ENCODE measurements around the gene KRT74. TPM values are rescaled to one million over a fixed set of nuclear protein-coding genes. Genes with fewer than 3 reads are reported as not detected.

KRT74 gene
- total and polyA plus RNA-seq, 3 experiments from 2014 or later: not detected

DNA sequence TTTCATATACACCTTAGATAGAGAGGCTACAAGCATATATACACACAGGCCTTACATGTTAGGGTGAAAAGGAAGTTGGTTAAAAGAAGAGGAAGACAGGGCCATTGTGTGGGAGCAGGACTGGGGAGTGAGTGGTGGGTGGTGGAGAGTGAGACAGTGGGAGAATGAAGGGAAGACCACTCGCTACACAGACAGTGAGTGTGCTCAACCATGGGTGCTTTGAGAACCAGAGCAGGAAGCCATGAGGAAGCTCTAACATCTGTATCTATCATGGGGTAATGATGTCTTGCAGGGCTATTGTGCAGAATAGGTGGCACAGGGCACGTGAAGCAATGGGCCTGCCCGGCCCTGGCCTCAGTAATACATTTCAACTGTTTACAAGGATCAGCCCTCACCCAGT, 11.4 kb upstream of the KRT74 start:
- Histone ChIP-seq H3K36me3 (ENCODE audit: insufficient read depth, low read length) (no peaks in the 10 kb centered on the region), H3K4me1 (ENCODE audit: insufficient read depth, low read length) (peaks cover 52% of the 10 kb centered on the region), H3K27ac (ENCODE audit: low read depth, low read length) (no peak overlapping the region), H3K4me3 (ENCODE audit: low read length) (no peak overlapping the region), H3K27me3 (ENCODE audit: insufficient read depth, low read length, poor library complexity, severe bottlenecking) (no peaks in the 10 kb centered on the region), H3K9me3 (ENCODE audit: low read length) (no peaks in the 10 kb centered on the region)
- Mint-ChIP-seq H3K36me3 (no peaks in the 10 kb centered on the region), H3K27ac (peak overlapping the region in 6 of 8 donors; percentile 10 to 91 (median 80)), H3K27me3 (peaks cover 5 to 11% of the 10 kb centered on the region in 2 donors), H3K9me3 (no peaks in the 10 kb centered on the region), H3K4me3 (peak overlapping the region in 1 of 7 donors; percentile 1), H3K4me1 (peaks cover 26 to 42% (median 33%) of the 10 kb centered on the region in 3 donors)
- DNase-seq: no peak
- ChIA-PET POLR2A (interaction anchor here (0.7 to 1.1 kb wide), 3 partner anchors 49 to 89 kb away, joined by 3 to 4 read pairs (median 3); no protein-coding TSS in a partner anchor), CTCF (interaction anchor here (0.9 to 13.9 kb wide), 2 partner anchors 281 to 293 kb away, joined by 3 to 276 read pairs; no protein-coding TSS in a partner anchor)

- Histone ChIP-seq H3K27me3 (ENCODE audit: insufficient read depth, low read length, poor library complexity, severe bottlenecking) (no peaks in the 10 kb centered on the region), H3K4me3 (ENCODE audit: low read length) (no peak overlapping the region), H3K36me3 (ENCODE audit: insufficient read depth, low read length) (no peaks in the 10 kb centered on the region), H3K4me1 (ENCODE audit: insufficient read depth, low read length) (peaks cover 54% of the 10 kb centered on the region), H3K27ac (ENCODE audit: low read depth, low read length) (no peak overlapping the region), H3K9me3 (ENCODE audit: low read length) (no peaks in the 10 kb centered on the region)
- H3K4me3 Mint-ChIP-seq: no peak overlapping the region
- no peaks in the 10 kb centered on the region for H3K9me3 Mint-ChIP-seq
- peaks cover 26 to 43% (median 33%) of the 10 kb centered on the region in 3 donors for H3K4me1 Mint-ChIP-seq
- H3K36me3 Mint-ChIP-seq: no peaks in the 10 kb centered on the region
- no peak for DNase-seq
- peak overlapping the region in 3 of 8 donors; percentile 24 to 78 (median 53) for H3K27ac Mint-ChIP-seq
- CTCF ChIA-PET: interaction anchor here (1.1 to 13.9 kb wide), 4 partner anchors 26 to 294 kb away, joined by 3 to 276 read pairs (median 6); no protein-coding TSS in a partner anchor
- POLR2A ChIA-PET: no interaction called here
- peaks cover 5 to 11% of the 10 kb centered on the region in 2 donors for H3K27me3 Mint-ChIP-seq
Measured at GRCh38 chr12:52584156-52584682, 10.6 kb upstream of the KRT74 start.

DNA sequence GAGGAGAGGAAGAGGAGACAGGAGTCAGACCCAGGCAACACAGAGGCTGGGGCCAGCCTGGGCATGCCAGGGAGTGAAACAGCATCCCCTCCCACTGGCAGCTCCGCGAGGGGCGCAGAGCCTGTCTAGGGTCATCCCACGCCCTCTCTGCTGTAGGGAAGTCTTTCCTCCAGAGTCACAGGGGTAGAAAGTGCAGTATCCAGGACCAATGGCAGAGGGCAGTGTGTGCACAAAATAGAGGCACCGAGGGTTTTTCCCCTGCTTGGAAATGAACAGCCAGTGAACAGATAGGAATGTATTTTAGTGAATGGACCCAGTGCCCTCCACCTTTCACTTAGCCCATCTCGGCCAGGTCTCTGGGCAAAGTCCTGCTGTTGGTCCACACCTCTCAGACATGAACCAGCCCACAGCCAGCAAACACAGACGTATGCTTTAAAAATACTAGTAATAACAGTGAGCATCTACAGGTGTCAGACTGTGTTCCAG, 9.4 kb upstream of the KRT74 start:
- Mint-ChIP-seq H3K27me3 (peaks cover 5 to 11% of the 10 kb centered on the region in 2 donors), H3K4me1 (peaks cover 26 to 43% (median 33%) of the 10 kb centered on the region in 3 donors), H3K4me3 (no peak overlapping the region), H3K27ac (peak overlapping the region in 5 of 8 donors; percentile 80 to 95 (median 86)), H3K36me3 (no peaks in the 10 kb centered on the region), H3K9me3 (no peaks in the 10 kb centered on the region)
- Histone ChIP-seq H3K4me1 (ENCODE audit: insufficient read depth, low read length) (peaks cover 54% of the 10 kb centered on the region), H3K27ac (ENCODE audit: low read depth, low read length) (no peak overlapping the region), H3K9me3 (ENCODE audit: low read length) (no peaks in the 10 kb centered on the region), H3K36me3 (ENCODE audit: insufficient read depth, low read length) (no peaks in the 10 kb centered on the region), H3K4me3 (ENCODE audit: low read length) (no peak overlapping the region), H3K27me3 (ENCODE audit: insufficient read depth, low read length, poor library complexity, severe bottlenecking) (no peaks in the 10 kb centered on the region)
- ChIA-PET CTCF (interaction anchor here (0.8 to 13.9 kb wide), 11 partner anchors 9 to 295 kb away, joined by 3 to 276 read pairs (median 4); partner anchors contain the start of genes KRT1 and KRT74), POLR2A (no interaction called here)
- peak; percentile 37 to 76 (median 54) for DNase-seq

DNA sequence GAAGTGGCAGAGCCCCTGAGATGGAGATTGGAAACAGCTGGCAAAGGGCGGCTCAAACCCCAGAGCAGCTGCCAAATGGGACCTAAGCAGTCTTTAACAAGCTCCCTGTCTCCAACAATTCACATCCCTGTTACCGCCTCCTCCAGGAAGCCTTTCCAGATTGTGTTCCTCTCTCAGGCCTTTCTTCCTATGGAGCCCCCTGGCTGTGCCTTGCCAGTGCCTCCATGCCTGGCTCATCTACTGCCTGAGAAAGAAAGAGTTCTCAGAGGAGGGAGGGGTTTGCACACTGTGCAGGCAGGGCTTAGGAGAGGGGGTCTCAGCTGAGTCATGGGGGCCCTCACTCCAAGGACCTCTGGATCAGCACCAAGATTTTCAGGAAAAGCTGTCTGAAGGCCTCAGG, 8.8 kb upstream of the KRT74 start:
- H3K27me3 ChIP-seq (ENCODE audit: insufficient read depth, low read length, poor library complexity, severe bottlenecking): no peaks in the 10 kb centered on the region
- no peaks in the 10 kb centered on the region for H3K36me3 Mint-ChIP-seq
- H3K4me3 ChIP-seq (ENCODE audit: low read length): no peak overlapping the region
- peak overlapping the region in 1 of 8 donors; percentile 82 for H3K27ac Mint-ChIP-seq
- no peak overlapping the region for H3K27ac ChIP-seq (ENCODE audit: low read depth, low read length)
- H3K4me1 Mint-ChIP-seq: peaks cover 26 to 43% (median 33%) of the 10 kb centered on the region in 3 donors
- no peak for DNase-seq
- ChIA-PET CTCF (interaction anchor here (0.8 to 13.9 kb wide), 7 partner anchors 11 to 296 kb away, joined by 3 to 276 read pairs (median 4); partner anchors contain the start of gene KRT1), POLR2A (no interaction called here)
- peaks cover 6 to 11% of the 10 kb centered on the region in 2 donors for H3K27me3 Mint-ChIP-seq
- H3K9me3 Mint-ChIP-seq: no peaks in the 10 kb centered on the region
- H3K4me1 ChIP-seq (ENCODE audit: insufficient read depth, low read length): peaks cover 53% of the 10 kb centered on the region
- no peaks in the 10 kb centered on the region for H3K36me3 ChIP-seq (ENCODE audit: insufficient read depth, low read length)
- no peaks in the 10 kb centered on the region for H3K9me3 ChIP-seq (ENCODE audit: low read length)
- H3K4me3 Mint-ChIP-seq: no peak overlapping the region

- peak overlapping the region in 1 of 8 donors; percentile 26 for H3K27ac Mint-ChIP-seq
- no peak overlapping the region for H3K4me3 ChIP-seq (ENCODE audit: low read length)
- H3K27me3 ChIP-seq (ENCODE audit: insufficient read depth, low read length, poor library complexity, severe bottlenecking): no peaks in the 10 kb centered on the region
- ChIA-PET CTCF (interaction anchor here (1.4 to 13.9 kb wide), 3 partner anchors 15 to 297 kb away, joined by 4 to 276 read pairs (median 6); partner anchors contain the start of gene KRT1), POLR2A (no interaction called here)
- DNase-seq: no peak
- H3K27ac ChIP-seq (ENCODE audit: low read depth, low read length): no peak overlapping the region
- H3K4me1 Mint-ChIP-seq: peaks cover 24 to 33% (median 25%) of the 10 kb centered on the region in 3 donors
- no peaks in the 10 kb centered on the region for H3K36me3 ChIP-seq (ENCODE audit: insufficient read depth, low read length)
- H3K9me3 Mint-ChIP-seq: no peaks in the 10 kb centered on the region
- peaks cover 9 to 13% of the 10 kb centered on the region in 2 donors for H3K27me3 Mint-ChIP-seq
- no peaks in the 10 kb centered on the region for H3K9me3 ChIP-seq (ENCODE audit: low read length)
- H3K4me3 Mint-ChIP-seq: no peak overlapping the region
- H3K4me1 ChIP-seq (ENCODE audit: insufficient read depth, low read length): peaks cover 43% of the 10 kb centered on the region
- H3K36me3 Mint-ChIP-seq: no peaks in the 10 kb centered on the region
Measured at GRCh38 chr12:52581481-52581880, 7.8 kb upstream of the KRT74 start.

DNA sequence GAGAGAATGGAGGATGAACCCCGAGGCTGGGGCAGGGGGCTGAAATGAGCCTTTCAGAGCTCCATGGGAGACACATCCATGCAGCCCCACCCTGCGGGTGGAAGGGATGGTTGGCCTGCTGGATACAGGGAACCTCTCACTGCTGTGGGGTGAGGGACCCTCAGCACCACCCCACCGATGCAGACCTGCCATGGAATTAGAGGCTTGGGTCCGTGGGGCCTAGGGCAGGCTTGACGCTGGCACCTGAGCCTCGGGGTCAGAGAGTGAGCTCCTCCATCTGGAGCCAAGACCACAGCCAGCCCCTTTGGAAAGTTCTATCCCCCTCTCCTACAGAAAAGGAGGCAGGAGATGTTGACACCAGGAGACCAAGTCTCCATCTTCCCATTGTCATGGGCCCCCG, 7.4 kb upstream of the KRT74 start:
- Histone ChIP-seq H3K36me3 (ENCODE audit: insufficient read depth, low read length) (no peaks in the 10 kb centered on the region), H3K4me3 (ENCODE audit: low read length) (no peak overlapping the region), H3K9me3 (ENCODE audit: low read length) (no peaks in the 10 kb centered on the region), H3K27ac (ENCODE audit: low read depth, low read length) (no peak overlapping the region), H3K4me1 (ENCODE audit: insufficient read depth, low read length) (peaks cover 39% of the 10 kb centered on the region), H3K27me3 (ENCODE audit: insufficient read depth, low read length, poor library complexity, severe bottlenecking) (no peaks in the 10 kb centered on the region)
- H3K4me3 Mint-ChIP-seq: no peak overlapping the region
- CTCF ChIA-PET: interaction anchor here (13.9 kb wide), 1 partner anchor 297 kb away, joined by 276 read pairs; no protein-coding TSS in a partner anchor
- peak overlapping the region in 1 of 8 donors; percentile 26 for H3K27ac Mint-ChIP-seq
- no peaks in the 10 kb centered on the region for H3K9me3 Mint-ChIP-seq
- DNase-seq: no peak
- POLR2A ChIA-PET: no interaction called here
- H3K27me3 Mint-ChIP-seq: peaks cover 9 to 17% of the 10 kb centered on the region in 2 donors
- peaks cover 20 to 29% (median 21%) of the 10 kb centered on the region in 3 donors for H3K4me1 Mint-ChIP-seq
- no peaks in the 10 kb centered on the region for H3K36me3 Mint-ChIP-seq

- H3K4me3 ChIP-seq (ENCODE audit: low read length): no peak overlapping the region
- Mint-ChIP-seq H3K27ac (no peak overlapping the region), H3K4me1 (peaks cover 14 to 23% (median 19%) of the 10 kb centered on the region in 3 donors), H3K27me3 (peaks cover 9 to 20% of the 10 kb centered on the region in 2 donors), H3K4me3 (no peak overlapping the region), H3K36me3 (no peaks in the 10 kb centered on the region), H3K9me3 (no peaks in the 10 kb centered on the region)
- ChIA-PET CTCF (interaction anchor here (13.9 kb wide), 1 partner anchor 298 kb away, joined by 276 read pairs; no protein-coding TSS in a partner anchor), POLR2A (no interaction called here)
- H3K27me3 ChIP-seq (ENCODE audit: insufficient read depth, low read length, poor library complexity, severe bottlenecking): no peaks in the 10 kb centered on the region
- H3K4me1 ChIP-seq (ENCODE audit: insufficient read depth, low read length): peaks cover 33% of the 10 kb centered on the region
- H3K36me3 ChIP-seq (ENCODE audit: insufficient read depth, low read length): no peaks in the 10 kb centered on the region
- no peak overlapping the region for H3K27ac ChIP-seq (ENCODE audit: low read depth, low read length)
- DNase-seq: no peak
- no peaks in the 10 kb centered on the region for H3K9me3 ChIP-seq (ENCODE audit: low read length)
Measured at GRCh38 chr12:52580496-52580895, 6.9 kb upstream of the KRT74 start.
